ENCODE data around the gene PTPRN2.

PTPRN2 gene

DNA sequence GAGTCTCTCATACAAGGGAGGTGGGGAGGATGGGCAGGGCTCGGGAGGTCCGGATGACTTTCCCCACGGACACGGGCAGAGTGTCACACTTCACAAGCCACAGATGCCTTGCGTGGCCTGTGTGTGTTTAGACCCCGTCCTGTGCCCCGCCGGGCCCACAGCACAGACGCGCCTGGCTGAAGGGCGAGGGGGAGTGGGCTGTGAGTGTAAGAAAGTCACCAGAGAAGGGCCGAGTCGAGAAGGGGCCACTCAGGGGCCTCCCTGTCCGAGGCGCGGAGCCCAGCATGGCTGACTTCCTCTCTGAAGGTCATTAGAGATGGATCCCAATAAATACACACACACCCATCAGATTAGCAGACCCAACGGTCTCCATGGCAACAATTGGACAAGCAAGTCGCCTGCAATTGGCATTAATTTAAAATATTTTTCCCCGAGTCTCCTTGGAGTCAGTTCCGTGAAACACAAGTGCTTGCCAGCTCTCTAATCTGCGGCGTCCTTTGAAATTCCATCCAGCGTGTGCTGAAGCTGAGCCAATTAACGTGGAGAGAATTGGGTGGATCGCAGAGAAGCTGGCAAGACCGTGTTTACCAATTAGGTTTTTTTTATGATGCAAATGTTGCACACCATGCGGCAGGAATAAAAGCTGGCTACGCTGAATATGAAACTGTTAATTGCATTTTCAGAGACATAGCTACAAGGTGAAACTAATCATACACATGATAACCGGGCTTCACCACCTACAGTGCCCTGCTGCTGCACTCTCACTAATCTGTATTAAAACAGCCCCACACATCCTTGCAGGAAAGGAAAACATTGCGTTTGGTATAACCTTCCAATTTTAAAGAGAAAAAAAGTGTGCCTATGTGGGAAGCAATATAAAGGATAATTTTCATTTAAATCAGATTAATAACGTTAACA lies 571.2 kb downstream of the PTPRN2 start:
- no peak for DNase-seq

DNA sequence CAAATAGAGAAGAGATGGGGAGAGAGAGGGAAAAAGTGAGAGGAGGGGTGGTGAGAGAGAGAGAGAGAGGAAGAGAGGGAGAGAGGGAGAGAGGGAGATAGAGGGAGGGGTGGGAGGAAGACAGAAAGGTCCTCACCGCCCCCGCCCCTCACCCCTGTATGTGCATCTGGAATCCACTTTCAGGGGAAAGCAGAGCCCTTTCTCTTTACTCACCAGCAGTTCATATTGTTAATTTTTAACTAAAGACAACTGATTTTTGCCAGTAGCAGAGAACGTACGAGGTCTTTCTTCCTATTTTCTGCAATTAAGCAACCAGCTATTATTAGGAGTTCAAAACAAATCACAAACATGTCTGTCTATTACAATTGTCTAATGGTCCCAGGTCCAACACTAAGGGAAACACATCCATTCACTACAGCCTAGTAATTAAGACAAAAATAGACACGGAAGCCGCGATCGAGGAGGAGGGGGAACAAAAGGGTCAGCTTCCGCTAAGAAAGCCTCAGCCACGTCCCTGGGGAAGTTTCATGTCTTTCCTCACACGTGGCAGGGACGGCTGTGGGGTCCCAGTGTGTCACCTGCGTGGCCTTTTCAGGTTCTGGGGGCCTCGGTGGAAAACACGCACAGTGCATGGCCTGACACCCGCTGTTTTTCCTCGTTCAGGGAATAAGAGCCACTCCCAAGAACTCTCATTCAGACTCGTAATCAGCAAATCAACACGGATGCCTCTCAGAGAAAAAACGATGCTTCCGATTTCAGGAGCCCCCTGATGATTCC lies 572.0 kb downstream of the PTPRN2 start:
- no peak for DNase-seq

DNA sequence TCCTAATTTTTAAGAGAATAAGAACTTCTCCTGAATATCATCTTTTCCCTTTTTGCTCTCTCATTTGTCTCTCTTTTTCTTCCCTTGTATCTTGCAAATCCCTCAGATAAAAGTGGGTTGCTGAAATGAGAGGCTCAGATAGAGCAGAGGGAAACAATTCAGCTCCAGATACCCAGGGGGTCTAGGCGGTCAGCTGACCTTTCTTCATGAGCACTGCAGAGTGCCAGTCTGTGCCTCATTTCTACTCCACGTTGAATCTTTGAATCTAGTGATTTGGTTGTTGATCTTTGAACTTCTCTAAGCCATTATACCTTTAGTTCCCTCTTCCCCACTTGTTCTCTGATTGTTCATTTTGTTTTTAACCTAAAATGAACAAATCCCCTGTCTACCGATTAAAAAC lies 572.6 kb downstream of the PTPRN2 start:
- DNase-seq, result no peak

DNA sequence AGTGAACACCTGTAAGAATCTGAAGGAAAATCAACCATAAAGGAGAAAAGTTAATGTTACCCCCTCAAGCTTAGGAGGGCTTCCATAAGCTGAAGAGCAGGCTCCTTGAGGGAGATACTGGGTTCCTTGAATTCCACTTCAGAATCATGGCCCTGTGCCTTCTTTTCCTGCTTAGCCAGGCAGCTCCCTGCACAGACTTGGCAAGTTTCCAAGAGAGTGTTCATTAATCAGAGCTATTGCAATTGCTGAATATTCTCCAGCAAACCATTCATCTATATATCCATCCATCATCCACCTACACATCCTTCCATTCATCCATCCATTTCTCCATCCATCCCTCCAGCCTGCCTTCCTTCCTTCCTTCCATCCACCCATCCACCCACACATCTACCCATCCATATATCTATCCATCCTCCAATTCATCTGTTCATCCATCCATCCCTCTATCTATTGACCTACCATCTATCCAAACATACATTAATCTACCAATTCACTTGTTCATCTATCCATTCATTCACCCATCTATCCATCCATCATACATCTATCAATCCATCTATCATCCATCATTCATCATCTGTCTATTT lies 574.4 kb downstream of the PTPRN2 start:
- no peak for DNase-seq

DNA sequence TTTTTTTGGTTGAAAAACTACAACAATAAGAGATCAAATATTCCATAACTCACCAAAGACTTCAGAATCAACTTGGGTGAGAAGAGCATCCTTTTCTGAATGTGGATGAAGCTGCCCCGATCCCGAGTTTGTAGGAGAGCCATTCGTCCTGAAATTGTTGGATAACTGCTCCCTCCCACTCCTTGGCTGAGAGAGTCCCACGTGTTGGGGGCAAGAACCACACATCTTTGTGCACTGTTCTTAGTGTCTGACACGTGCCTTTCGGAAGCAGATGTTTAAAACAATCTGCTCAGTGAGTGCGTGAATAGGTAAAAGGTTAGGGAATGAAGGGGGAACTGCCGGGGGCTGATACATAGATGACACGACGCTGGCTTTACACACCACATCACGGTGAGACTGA lies 575.7 kb downstream of the PTPRN2 start:
- no peak for DNase-seq

DNA sequence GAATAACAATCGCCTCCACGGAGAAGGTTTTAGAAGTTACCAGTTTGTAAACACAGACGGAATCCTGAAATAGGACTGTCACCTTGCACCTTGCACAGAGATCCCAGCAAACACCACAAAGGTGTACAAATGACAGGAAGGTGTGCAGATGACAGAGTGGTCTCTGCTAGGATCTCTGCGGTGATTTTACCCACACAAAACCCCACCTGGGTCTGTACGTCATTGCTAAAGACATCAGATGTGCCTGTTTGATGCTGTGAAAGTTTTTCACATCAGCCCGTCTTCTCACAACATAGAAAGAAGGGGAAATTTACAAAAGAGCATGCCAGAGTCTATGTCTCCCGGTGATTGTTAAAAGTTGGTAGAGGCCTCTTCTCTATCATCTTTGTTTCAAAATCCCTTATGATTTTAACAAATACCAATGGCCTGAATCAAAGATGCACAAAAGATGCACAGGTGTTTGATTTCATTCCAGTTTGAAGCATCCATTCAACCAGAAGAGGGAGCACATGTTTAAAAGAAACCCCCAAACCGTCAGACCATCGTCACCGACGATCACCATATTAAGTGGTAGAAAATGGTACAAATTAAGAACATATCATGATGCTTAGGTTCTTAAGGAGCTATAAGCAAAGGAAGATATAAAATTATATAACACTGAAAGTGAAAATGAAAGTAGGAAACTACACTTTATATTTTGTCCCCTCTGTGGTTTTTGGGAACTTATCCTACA lies 576.5 kb downstream of the PTPRN2 start:
- no peak for DNase-seq

DNA sequence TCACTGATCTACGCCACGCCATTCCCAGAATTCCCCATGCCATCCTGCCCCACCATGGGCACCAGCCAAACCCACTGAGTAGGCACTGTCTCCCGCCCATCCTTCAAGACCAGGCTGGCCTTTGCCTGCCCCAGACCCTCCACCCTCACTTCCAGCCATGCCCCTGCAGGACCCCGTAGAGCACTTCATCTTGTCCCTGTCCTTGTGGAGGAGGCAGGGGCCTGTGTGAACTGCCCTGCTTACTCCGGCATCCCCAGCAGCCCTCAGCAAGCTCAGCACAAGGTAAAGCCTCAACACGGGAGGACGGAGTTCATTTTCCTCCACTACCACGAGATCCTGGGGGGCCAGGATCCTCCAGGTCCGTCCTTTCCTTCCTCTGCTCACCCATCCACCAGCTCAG lies 577.7 kb downstream of the PTPRN2 start:
- DNase-seq, result no peak

DNA sequence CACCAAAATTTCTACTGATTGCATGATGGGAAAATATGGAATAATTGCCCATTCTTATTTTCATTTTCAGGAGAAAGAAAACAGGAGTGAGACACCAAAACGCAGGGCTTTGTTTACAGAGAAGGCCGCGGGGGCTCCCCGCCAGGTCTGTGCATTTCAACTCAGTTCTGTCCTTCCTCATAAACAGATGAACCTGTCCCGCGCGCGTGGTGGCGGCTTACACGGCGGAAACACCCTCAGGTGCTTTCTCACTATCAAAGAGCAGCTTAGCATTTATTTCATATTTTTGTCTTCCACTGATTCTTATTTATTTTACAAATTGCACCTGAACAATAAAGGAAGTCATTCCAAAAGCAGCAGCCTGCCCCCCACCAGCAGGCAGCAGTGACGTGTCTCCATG lies 579.4 kb downstream of the PTPRN2 start:
- no peak for DNase-seq

DNA sequence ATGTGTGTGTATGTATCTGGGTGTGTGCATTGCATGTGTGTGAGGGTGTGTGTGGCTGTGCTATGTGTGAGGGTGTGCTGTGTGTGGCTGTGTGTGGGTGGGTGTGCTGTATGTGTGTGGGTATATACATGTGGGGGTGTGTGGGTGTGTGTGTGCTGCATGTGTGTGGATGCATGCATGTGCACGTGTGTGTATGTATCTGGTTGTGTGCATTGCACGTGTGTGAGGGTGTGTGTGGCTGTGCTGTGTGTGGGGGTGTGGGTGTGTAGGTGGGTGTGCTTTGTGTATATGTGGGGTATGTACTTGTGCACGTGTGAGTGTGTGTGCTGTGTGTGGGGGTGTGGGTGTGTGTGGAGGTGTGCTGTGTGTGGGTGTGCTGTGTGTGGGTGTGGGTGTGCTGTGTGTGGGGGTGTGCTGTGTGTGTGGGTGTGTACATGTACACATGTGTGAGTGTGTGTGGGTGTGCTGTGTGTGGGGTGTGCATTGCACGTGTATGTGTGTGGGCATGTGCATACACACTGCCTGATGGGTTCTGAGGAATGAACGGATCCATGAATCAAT lies 579.8 kb downstream of the PTPRN2 start:
- DNase-seq, result no peak

DNA sequence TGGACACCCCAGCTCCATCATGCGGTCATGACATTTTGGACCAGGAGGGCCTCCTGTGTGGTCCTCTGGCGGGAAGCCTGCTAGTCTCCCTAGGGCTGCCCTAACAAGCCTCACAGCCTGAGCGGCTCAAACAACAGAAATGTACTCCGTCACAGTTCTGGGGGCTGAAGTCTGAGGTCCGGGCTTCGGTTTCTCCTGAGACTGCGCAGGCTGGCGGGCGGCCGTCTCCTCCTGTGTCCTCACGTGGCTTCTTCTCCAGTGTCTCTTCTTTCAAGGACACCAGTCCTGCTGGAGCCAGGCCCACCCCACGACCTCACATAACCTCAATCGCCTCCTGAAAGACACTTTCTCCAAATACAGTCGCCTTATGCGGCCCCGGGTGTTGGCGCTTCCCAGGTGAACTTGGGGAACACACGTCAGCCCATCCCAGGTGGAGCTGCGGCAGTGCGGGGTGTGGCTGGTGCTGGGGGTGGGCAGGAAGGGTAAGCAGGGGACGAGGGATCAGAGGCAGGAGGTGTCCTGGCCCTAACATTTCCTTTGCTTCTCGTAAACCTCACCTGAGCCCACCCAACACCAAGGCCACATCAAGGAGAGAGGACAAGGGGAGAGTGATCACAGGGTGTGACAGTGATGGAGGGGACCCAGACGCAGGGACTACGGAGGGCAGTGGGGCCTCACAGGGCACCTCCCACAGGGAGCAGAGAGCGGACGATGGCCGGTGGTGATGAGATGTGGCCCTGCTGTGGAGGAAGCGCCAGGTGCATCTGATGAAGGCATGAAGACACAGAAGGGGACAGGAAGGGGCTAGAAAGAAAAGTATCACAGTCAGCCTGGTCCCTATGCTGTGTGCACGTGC lies 580.6 kb downstream of the PTPRN2 start:
- DNase-seq, result no peak

DNA sequence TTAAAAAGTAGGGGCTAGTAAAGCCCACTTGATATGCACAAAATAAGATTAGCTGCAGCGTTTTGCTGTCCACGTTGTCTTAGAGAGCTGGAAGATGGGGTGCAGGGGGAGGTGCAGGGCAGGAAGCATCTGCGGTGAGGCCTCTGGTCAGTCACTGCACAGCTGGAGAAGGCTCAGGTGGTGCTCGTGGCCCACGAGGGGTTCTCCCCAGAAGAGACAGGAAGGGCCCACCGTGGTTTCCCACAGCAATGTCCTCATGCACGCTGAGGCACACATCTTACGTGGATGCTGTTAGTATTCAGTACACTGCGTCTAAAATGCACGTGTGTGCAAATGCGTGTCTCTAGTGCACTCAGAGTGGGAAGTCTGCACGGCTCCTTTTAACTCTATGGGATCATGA lies 582.1 kb downstream of the PTPRN2 start:
- no peak for DNase-seq

DNA sequence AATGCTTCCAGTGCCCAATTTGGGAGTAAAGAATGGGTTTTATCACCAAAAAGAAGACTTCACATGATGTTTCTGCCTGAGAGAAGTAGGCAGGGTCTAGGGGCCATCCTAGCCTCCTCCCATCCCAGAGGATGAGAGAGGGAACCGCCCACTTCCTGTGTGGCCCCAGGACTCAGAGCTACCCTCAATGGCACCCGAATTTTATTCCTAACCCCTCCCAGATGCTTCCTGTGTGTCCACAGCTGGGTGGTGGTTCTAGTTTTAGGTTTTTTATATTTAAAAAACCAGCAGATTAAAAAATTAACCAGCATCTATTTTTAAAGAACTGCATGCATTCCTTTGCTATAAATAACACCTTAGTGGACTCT lies 583.5 kb downstream of the PTPRN2 start:
- DNase-seq, result no peak

DNA sequence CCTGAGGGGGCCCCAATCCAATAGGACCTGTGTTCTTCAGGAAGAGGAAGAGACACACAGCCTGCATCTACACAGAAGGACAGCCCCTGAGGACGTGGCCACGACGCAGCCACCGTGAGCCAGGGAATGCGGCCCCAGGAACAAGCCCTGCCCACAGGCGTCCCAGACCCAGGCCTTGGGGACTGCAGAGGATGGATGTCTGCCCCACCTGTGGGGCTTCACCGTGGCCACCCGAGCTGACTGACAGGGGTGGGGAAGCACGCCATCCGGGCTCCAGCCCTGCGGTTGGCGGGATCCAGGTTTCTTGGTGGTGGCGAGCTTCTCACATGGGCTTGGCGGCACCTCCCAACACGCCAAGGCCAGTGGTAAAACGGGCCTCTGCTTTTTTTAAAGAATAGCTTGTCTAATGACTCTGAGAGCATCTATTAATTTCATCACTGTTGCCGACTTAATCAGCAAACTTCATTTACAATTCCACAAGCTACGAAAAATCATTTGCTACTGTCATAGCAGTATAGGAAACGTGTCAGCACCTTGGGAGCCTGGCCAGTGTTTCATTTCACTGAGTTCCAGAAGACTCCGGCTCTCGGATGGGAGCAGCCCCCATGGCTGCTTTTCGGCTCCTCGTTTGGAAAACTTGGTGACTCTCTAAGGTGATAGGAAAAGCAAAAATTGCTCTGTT lies 584.0 kb downstream of the PTPRN2 start:
- DNase-seq, result no peak

DNA sequence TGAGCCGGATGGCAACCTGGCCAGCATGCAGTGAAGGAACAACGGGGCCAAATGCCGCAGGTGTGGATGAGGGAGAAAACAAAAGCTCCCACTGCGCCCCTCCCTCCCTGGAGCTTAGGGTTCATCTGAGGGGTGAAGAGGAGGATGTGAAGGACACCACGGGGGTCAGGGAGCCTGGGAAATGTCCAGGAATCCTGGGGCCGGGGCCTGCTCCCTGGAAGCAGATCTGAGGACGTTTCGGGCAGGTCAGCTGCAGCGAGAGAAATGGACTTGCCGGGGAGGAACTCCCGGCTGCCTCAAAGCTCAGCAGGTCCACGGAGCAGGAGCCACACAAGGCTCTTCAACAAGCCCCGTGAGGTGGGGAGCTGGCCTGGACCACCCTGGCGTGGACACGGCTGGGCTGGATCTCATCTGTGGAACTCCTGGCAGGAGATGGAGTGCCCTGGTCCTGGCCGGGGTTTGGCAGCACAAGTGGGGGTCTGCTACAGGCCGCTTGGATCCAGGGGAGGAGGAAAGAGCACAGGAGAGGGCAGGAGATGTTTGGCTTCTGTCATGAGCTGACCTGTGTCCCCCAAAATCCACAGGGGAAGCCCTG lies 585.0 kb downstream of the PTPRN2 start:
- DNase-seq, result no peak

DNA sequence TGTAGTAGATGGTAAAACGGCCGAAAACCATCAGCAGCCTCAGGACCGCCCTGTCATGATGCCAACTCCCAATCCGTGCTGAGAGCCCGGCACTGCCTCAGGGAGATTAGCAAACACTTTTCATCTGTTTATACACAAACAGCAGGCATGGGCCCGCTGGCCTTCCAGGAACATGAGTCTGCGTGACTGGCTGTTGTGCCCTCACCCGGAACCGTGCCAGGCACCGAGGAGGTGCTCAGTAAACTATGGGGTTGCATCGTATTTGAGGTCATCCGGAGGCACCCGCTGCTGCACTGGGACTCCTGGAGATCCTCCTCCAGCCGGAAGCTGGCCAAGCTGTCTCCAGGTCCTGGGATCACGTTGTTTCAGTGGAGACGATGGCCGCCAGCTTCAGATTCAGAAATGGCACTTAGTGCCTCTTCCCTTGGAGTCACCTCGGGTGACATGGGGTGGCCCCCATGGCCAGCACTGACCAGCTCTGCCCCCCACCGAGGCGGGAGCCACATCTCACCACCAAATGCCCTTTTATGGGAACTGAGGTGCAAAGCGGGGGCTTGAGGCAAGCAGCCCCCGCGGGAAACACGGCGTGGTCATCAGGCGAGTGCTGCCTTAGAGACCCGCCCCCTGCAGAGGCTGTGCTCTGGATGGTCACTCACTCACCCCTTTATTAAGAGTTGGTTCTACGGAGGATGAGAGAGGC lies 585.9 kb downstream of the PTPRN2 start:
- DNase-seq, result no peak

DNA sequence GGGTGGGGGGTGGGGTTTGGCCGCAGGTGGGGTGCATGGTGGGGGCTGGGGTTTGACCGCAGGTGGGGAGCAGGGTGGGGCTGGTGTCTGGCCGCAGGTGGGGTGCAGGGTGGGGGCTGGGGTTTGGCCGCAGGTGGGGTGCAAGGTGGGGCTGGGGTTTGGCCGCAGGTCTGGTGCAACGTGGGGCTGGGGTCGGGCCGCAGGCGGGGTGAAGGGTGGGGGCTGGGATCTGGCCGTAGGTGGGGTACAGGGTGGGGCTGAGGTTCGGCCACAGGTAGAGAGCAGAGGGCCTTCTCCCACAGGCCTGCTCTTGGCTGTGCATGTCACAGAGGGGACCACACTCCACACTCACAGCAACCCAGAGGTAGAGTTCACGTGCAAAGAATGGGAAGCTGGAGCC lies 586.6 kb downstream of the PTPRN2 start:
- DNase-seq, result no peak

DNA sequence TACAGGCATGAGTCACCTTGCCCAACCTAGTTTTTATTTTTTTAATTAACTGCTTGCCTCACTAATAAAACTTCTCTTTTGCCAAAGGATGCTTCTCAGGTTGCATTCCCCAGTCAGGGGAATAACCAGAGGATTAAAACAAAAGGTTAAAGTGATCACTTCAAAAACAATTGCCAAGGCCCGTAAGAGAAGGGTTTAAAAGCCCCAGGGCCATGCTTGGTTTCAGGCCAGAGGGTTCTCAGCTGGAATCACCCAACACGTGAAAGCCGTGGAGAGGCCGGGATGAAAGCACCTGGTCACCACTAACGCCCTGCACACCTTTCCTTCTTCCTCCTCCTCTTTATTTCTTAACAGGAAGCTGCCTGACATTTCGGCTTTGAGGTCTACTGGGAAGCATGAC lies 587.5 kb downstream of the PTPRN2 start:
- DNase-seq, result no peak

DNA sequence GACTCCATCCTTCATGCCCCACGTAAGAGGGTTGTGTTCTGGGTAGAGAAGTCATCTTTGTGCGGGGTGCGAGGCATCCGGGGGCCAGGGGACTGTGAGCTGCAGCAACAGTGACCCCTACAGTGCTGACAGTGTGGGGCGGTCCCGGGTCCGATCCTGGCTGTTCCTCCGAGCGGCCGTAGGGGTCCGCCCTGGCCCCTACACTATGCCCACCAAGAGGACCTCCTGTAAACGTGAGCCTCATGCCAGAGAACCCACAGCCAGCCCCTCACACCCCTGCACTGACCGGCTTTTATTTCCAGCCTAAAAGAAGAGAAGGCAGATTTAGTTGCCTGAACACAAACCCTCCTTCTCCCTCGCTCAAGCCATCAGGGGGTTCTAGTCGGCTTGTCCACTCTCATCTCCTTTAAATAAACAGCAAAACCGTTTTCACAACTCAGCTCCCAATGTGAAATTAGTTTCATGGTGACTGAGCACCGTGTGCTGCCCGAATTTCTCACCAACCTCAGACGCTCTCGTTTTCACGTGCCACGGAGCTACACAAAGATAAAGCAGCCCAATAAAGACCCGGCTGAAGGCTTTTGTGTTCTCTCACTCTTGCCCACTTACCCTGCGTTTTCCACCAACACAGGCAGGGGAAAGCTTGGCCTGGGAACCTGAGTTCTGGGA lies 588.6 kb downstream of the PTPRN2 start:
- DNase-seq, result no peak

DNA sequence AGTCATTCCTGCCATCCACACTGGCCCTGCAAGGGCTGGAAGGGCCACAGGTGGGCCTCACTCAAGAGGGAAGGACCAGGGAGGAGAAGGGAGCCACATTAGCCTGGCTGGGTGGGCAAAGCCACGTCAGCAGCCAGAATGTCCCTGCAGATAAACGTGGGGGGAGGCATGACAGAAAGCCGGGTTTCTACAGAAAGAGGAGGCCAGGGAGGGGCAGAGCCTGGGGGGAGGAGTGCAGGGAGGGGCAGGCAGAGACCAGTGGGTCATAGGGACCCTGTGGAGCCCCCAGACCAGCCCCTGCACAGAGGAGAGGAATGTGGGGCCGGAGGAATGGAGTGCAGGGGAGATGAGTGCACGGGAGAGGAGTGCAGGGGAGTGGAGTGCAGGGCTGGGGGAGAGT lies 590.2 kb downstream of the PTPRN2 start:
- no peak for DNase-seq

DNA sequence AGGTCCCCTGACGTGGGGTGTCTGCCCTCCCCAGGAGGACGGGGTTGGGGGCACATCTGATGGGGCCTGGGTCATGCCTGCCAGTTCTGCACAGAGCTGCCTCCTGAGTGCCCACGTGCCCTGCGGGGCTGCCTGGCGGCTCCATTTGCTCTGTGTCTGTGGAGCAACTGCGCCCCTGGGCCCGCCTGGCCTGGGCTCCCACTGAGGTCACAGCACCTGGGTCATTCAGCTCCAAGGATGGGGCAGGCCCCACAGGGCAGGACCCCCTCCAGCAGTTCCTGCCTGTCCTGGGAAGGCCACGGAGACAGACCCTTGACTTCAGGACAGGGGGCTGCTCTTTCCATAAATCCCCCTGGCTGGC lies 590.6 kb downstream of the PTPRN2 start:
- DNase-seq, result no peak

Measured in stimulated activated CD4-positive, alpha-beta T cell treated with anti-CD3 and anti-CD28 coated beads, Interleukin-15, amount 100 ng/mL, for 24 hours (primary cell).